Measurements from ENCODE around the gene BBX. TPM values are rescaled to one million over a fixed set of nuclear protein-coding genes. Genes with fewer than 3 reads are reported as not detected.
A peak's percentile ranks its signal among the peaks of the same experiment; 100 is the strongest.

BBX gene
- total RNA-seq, 6 donors from 2014 or later = 35.0 to 65.0 (median 42.8) TPM

DNA sequence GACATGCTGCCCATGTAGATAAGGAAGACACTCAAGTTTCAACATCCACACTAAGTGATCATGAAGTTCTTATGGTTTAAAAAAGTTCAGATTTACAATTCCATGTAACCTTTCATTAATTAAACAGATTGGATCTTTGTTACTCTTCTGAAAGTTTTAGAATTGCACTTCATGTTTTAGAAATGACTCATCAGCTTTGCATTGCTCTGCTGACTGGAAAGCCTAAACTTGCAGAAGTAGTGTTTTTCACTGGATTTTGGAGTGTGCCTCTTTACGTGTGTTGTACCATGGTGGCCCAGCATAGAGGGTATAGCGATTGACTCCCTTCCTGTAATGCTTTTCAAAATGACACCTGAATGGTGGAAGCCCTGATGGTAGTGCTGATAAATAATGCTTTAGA is 157.9 kb downstream of the BBX start:
- peaks cover 9 to 22% (median 18%) of the 10 kb centered on the region in 4 donors for H3K4me1 ChIP-seq
- H3K27me3 ChIP-seq = no peaks in the 10 kb centered on the region
- H3K36me3 ChIP-seq = no peaks in the 10 kb centered on the region
- no peaks in the 10 kb centered on the region for H3K9me3 ChIP-seq
- no peak for DNase-seq
- TF ChIP-seq POLR2A (IDR thresholded peaks at IDR 0.05) (no peak), EP300 (IDR thresholded peaks at IDR 0.05) (no peak), POLR2AphosphoS5 (IDR thresholded peaks at IDR 0.05) (no peak)
- TF ChIP-seq, protein P1, sequence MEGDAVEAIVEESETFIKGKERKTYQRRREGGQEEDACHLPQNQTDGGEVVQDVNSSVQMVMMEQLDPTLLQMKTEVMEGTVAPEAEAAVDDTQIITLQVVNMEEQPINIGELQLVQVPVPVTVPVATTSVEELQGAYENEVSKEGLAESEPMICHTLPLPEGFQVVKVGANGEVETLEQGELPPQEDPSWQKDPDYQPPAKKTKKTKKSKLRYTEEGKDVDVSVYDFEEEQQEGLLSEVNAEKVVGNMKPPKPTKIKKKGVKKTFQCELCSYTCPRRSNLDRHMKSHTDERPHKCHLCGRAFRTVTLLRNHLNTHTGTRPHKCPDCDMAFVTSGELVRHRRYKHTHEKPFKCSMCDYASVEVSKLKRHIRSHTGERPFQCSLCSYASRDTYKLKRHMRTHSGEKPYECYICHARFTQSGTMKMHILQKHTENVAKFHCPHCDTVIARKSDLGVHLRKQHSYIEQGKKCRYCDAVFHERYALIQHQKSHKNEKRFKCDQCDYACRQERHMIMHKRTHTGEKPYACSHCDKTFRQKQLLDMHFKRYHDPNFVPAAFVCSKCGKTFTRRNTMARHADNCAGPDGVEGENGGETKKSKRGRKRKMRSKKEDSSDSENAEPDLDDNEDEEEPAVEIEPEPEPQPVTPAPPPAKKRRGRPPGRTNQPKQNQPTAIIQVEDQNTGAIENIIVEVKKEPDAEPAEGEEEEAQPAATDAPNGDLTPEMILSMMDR (IDR thresholded peaks at IDR 0.05) = no peak
- WGBS, 2 donors = 83 to 92% methylated on average over 2 of the region's 2 CpGs
- no peak overlapping the region for H3K4me3 ChIP-seq
- ATAC-seq (ENCODE audit: low FRiP score in 2 of 2) = peak in 1 of 2 donors; percentile 48
- H3K27ac ChIP-seq = no peak overlapping the region

DNA sequence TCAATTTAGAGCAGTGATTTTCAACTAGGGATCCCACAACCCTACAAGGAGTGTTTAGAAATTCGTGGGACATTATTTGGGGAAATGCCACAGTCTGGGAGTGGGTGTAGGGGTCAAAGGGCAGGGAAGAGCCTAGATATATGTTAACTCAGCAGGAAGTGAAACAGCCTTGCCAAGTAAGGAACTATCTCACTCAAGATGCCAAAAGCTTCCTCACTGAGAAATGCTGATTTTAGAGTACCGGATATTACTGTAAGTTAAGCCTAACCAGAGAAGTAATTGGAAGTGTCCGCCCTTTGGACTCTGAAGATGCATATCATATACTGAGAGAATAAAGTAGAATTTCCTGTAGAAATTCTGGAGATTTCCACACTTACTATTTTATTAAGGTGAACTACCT is 158.6 kb downstream of the BBX start:
- H3K27ac ChIP-seq = no peak overlapping the region

DNA sequence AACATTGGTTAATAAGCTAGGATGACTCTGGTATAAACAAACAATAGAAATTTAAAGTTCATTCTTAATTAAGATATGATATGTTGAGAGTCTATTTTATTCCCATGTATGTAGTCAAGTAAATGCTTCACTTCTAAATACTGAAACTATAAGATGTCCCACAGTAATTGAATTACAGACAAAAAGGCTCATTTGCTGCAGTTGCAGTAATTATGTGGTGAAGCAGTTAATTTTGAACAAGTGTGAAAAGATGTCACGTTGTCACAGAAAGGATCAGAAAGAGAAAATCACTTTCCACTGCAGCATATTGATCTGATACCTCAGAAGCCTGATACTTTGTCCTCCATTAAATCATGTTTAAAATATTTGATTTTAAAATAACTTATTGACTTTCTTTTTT is 159.8 kb downstream of the BBX start:
- no peak for DNase-seq
- whole genome bisulfite sequencing, 2 donors = 76 to 97% methylated on average over 1 of the region's 1 CpG
- H3K36me3 ChIP-seq = no peaks in the 10 kb centered on the region

More for the DNA sequence above, 158.6 kb downstream of the BBX start:
- no peak for DNase-seq
- Histone ChIP-seq H3K27me3 (no peaks in the 10 kb centered on the region), H3K4me1 (peaks cover 9 to 22% (median 18%) of the 10 kb centered on the region in 4 donors), H3K9me3 (no peaks in the 10 kb centered on the region), H3K4me3 (no peak overlapping the region), H3K36me3 (no peaks in the 10 kb centered on the region)
- no peak for TF ChIP-seq EP300 (IDR thresholded peaks at IDR 0.05)
- no peak for TF ChIP-seq POLR2A (IDR thresholded peaks at IDR 0.05)
- TF ChIP-seq, protein P1 (IDR thresholded peaks at IDR 0.05) = no peak
- no peak for TF ChIP-seq POLR2AphosphoS5 (IDR thresholded peaks at IDR 0.05)
- ATAC-seq (ENCODE audit: low FRiP score in 2 of 2) = peak in 1 of 2 donors; percentile 77
- 74 to 80% methylated on average over 3 of the region's 3 CpGs for WGBS, 2 donors

DNA sequence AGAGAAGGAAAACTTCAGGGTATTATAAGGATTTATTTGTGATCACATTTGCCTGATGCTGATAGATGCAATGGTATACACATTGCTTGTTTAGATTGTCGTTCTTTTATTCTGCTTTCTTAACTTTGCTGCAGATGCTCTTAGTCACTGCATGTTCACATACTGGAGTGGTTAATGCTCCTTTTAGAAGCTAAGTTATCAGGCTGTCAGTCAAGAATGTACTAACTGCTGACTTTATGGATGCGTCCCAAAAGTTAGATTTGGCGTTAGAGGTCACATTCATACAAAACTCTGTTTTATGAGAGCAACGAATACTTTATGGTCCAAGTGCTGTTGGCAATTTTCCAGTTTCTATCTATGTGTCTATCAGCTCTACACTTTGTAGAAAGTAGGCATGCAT is 160.7 kb downstream of the BBX start:
- ATAC-seq (ENCODE audit: low FRiP score in 2 of 2) (no peak), DNase-seq (no peak)
- Histone ChIP-seq H3K36me3 (no peaks in the 10 kb centered on the region), H3K4me1 (peaks cover 9 to 19% (median 16%) of the 10 kb centered on the region in 4 donors), H3K27me3 (no peaks in the 10 kb centered on the region), H3K27ac (no peak overlapping the region), H3K9me3 (no peaks in the 10 kb centered on the region), H3K4me3 (no peak overlapping the region)
- TF ChIP-seq POLR2A (IDR thresholded peaks at IDR 0.05) = no peak
- no peak for TF ChIP-seq EP300 (IDR thresholded peaks at IDR 0.05)
- no peak for TF ChIP-seq POLR2AphosphoS5 (IDR thresholded peaks at IDR 0.05)
- TF ChIP-seq, protein P1 (IDR thresholded peaks at IDR 0.05) = no peak
- 66 to 70% methylated on average over 4 of the region's 4 CpGs for WGBS, 2 donors

More for the DNA sequence above, 159.8 kb downstream of the BBX start:
- Histone ChIP-seq H3K27ac (no peak overlapping the region), H3K4me3 (no peak overlapping the region), H3K4me1 (peaks cover 9 to 22% (median 16%) of the 10 kb centered on the region in 4 donors), H3K9me3 (no peaks in the 10 kb centered on the region), H3K27me3 (no peaks in the 10 kb centered on the region)
- TF ChIP-seq POLR2AphosphoS5 (IDR thresholded peaks at IDR 0.05) = no peak
- TF ChIP-seq POLR2A (IDR thresholded peaks at IDR 0.05) = no peak
- no peak for TF ChIP-seq EP300 (IDR thresholded peaks at IDR 0.05)
- TF ChIP-seq, protein P1 (IDR thresholded peaks at IDR 0.05) = no peak
- ATAC-seq (ENCODE audit: low FRiP score in 2 of 2) = no peak

DNA sequence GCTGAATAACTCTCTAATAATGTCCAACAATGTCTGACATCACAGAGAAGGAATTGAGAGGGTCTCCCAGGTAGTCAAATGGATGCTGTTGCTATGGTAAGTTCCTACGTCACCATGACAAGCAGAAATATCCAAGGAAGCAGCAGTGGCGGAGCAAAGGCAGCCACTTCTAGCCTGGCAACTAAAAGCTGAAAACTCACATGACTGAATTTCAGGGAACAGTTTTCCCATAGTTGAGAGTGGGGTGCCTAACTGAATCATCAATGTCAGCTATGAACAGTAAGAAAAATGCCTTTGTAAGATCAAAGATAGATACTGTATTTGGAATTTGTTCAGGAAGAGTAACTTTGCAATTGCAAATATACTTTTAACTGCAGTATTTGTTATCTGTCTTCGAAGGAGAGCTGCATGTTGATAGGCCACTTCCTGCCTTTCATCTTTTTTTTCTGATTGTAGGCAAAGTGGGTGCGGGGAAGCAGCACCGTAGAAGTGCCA is 161.7 kb downstream of the BBX start:
- H3K4me1 ChIP-seq = peaks cover 9 to 25% (median 20%) of the 10 kb centered on the region in 4 donors
- no peaks in the 10 kb centered on the region for H3K36me3 ChIP-seq
- no peak for TF ChIP-seq POLR2AphosphoS5 (IDR thresholded peaks at IDR 0.05)
- TF ChIP-seq, protein P1 (IDR thresholded peaks at IDR 0.05) = no peak
- TF ChIP-seq EP300 (IDR thresholded peaks at IDR 0.05) = no peak
- no peak for TF ChIP-seq POLR2A (IDR thresholded peaks at IDR 0.05)
- WGBS, 2 donors = 38 to 49% methylated on average over 5 of the region's 5 CpGs
- no peak overlapping the region for H3K4me3 ChIP-seq
- ATAC-seq (ENCODE audit: low FRiP score in 2 of 2) (no peak), DNase-seq (no peak)
- no peaks in the 10 kb centered on the region for H3K9me3 ChIP-seq
- no peaks in the 10 kb centered on the region for H3K27me3 ChIP-seq
- H3K27ac ChIP-seq = no peak overlapping the region

Measured in upper lobe of left lung (tissue), 6 donors.